Bronchial epithelial cell (primary cell): ENCODE results near the gene FBXL22. TPM values are rescaled to one million over a fixed set of nuclear protein-coding genes. Genes with fewer than 3 reads are reported as not detected.

ENCODE experiments used
- DNase-seq: peaks from one replicate; pipeline ENCODE4 v3.0.0-alpha.2; 2010; ENCODE audit warnings: low read depth
- FAIRE-seq: peaks from 2 replicates; lab custom pipeline; 2011; peaks lifted over from hg19 to GRCh38; lab: Jason Lieb, UNC
- H3K27me3 ChIP-seq: 2 replicates; pipeline ENCODE4 v1.5.1; 2011; ENCODE audit warnings: low read length; ENCODE audit not compliant: control insufficient read depth, insufficient read depth
- H3K36me3 ChIP-seq: 2 replicates; pipeline ENCODE4 v1.5.1; 2011; ENCODE audit warnings: low read length; ENCODE audit not compliant: control insufficient read depth, insufficient read depth
- H3K4me3 ChIP-seq: 2 replicates; pipeline ENCODE4 v1.5.1; 2011; ENCODE audit warnings: mild to moderate bottlenecking, low read depth, low read length, control low read depth
- CTCF ChIP-seq: IDR thresholded peaks from 2 replicates; pipeline ENCODE4 v1.5.1; 2011; ENCODE audit warnings: mild to moderate bottlenecking, moderate library complexity, low read length, control low read depth, inconsistent platforms; ENCODE audit not compliant: insufficient read depth, severe bottlenecking
- total RNA-seq: library from RNA; depleted of rRNA; stranded (reverse); fragments of >200 nt; gene quantifications from 2 replicates; pipeline ENCODE4 v1.2.1, GENCODE V29; 2014

Gene FBXL22
- total RNA-seq, 1 donor from 2014 or later: under 0.01 TPM

GRCh38 chr15:63556736-63557135 is 40.5 kb upstream of the FBXL22 start:
- FAIRE-seq (no peak), DNase-seq (no peak)
- no peak for TF ChIP-seq CTCF
- Histone ChIP-seq H3K36me3 (peaks cover 16% of the 10 kb centered on the region), H3K27me3 (no peaks in the 10 kb centered on the region), H3K4me3 (no peak overlapping the region)

- H3K36me3 ChIP-seq: peaks cover 25% of the 10 kb centered on the region
- no peak overlapping the region for H3K4me3 ChIP-seq
- no peak for DNase-seq
- H3K27me3 ChIP-seq: no peaks in the 10 kb centered on the region
- no peak for TF ChIP-seq CTCF
- FAIRE-seq: no peak
Measured at GRCh38 chr15:63559753-63560152, 37.4 kb upstream of the FBXL22 start.

- no peak for FAIRE-seq
- peaks cover 26% of the 10 kb centered on the region for H3K36me3 ChIP-seq
- no peaks in the 10 kb centered on the region for H3K27me3 ChIP-seq
- no peak for DNase-seq
- no peak overlapping the region for H3K4me3 ChIP-seq
- TF ChIP-seq CTCF: no peak
Measured at GRCh38 chr15:63560741-63561448, 36.3 kb upstream of the FBXL22 start.

GRCh38 chr15:63564093-63564492 is 33.1 kb upstream of the FBXL22 start:
- H3K4me3 ChIP-seq: no peak overlapping the region
- H3K36me3 ChIP-seq: peaks cover 16% of the 10 kb centered on the region
- no peak for TF ChIP-seq CTCF
- no peaks in the 10 kb centered on the region for H3K27me3 ChIP-seq
- no peak for DNase-seq
- FAIRE-seq: no peak

- TF ChIP-seq CTCF: no peak
- Histone ChIP-seq H3K36me3 (peaks cover 23% of the 10 kb centered on the region), H3K4me3 (no peak overlapping the region), H3K27me3 (no peaks in the 10 kb centered on the region)
- DNase-seq (peak; percentile 12), FAIRE-seq (no peak)
Measured at GRCh38 chr15:63565536-63566186, 31.5 kb upstream of the FBXL22 start.
